ENCODE measurements around the gene INTS12.

DNA sequence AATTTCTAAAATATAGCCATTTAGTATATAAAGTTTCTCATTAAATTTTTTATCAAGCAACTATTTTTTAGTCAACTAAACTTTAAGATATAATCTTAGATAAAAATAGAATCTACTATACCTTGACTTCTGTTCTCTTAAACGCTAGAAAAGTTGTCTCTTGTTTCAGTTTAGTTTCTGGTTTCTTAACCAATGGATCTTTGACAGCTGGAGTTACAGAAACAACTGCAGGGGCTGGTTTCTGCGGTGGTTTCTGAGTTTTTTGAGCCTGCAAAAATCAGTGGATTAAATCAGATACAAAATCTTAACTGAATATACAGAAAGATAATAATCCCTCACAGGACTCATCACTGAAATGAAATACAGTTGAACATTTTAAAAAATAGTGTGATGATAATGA is 21.9 kb downstream of the INTS12 start:
- TF ChIP-seq SRF (IDR thresholded peaks at IDR 0.05; ENCODE audit: low read depth in 2 of 2, low read length in 2 of 2) (no peak), ZNF274 (IDR thresholded peaks at IDR 0.05; ENCODE audit: insufficient read depth, insufficient read length) (no peak)
